Kasumi-1 (cell line): ENCODE measurements around the gene SRP9.

Experiments used
- DNase-seq, 2 experiments: peaks; one replicate each; lab custom pipeline; 2025; lab: John Stamatoyannopoulos, UW

SRP9 gene

GRCh38 chr1:225777583-225778336 is at the start of gene SRP9:
Gene SRP9 (plus strand): TSS chr1:225777826. CDS start chr1:225777941, 115 bp downstream.
- peak; percentile 98 for DNase-seq

GRCh38 chr1:225731491-225731890 is 46.1 kb upstream of the SRP9 start:
- no peak for DNase-seq

GRCh38 chr1:225733254-225733653 is 44.4 kb upstream of the SRP9 start:
- DNase-seq: no peak

GRCh38 chr1:225735252-225736149 is 42.1 kb upstream of the SRP9 start:
- no peak for DNase-seq

- DNase-seq: no peak
These were observed 41.1 kb upstream of the SRP9 start for GRCh38 chr1:225736437-225737098.

GRCh38 chr1:225737161-225737560 is 40.5 kb upstream of the SRP9 start:
- no peak for DNase-seq

GRCh38 chr1:225737866-225738265 is 39.8 kb upstream of the SRP9 start:
- DNase-seq: no peak

- no peak for DNase-seq
These were observed 38.9 kb upstream of the SRP9 start for GRCh38 chr1:225738763-225739162.

- DNase-seq: no peak
These were observed 38.0 kb upstream of the SRP9 start for GRCh38 chr1:225739542-225740107.

- no peak for DNase-seq
These were observed 32.9 kb upstream of the SRP9 start for GRCh38 chr1:225744745-225745144.

- DNase-seq: no peak
These were observed 32.4 kb upstream of the SRP9 start for GRCh38 chr1:225745273-225745672.

GRCh38 chr1:225746361-225747179 is 31.1 kb upstream of the SRP9 start:
- DNase-seq: no peak

- DNase-seq: no peak
These were observed 30.1 kb upstream of the SRP9 start for GRCh38 chr1:225747566-225747965.

GRCh38 chr1:225748529-225748928 is 29.1 kb upstream of the SRP9 start:
- no peak for DNase-seq

- no peak for DNase-seq
These were observed 27.9 kb upstream of the SRP9 start for GRCh38 chr1:225749706-225750105.

GRCh38 chr1:225750420-225750819 is 27.2 kb upstream of the SRP9 start:
- DNase-seq: no peak

GRCh38 chr1:225750875-225751824 is 26.5 kb upstream of the SRP9 start:
- DNase-seq: no peak

- no peak for DNase-seq
These were observed 25.4 kb upstream of the SRP9 start for GRCh38 chr1:225752245-225752644.

- DNase-seq: peak; percentile 17 to 21
These were observed 22.5 kb upstream of the SRP9 start for GRCh38 chr1:225754940-225755641.
